Type B pancreatic cell (in vitro differentiated cells): ENCODE data around the gene IFNAR1. TPM values are rescaled to one million over a fixed set of nuclear protein-coding genes. Genes with fewer than 3 reads are reported as not detected.
"Not testable (repeated sequence)": the region's sequence is repeated elsewhere in the genome, so short reads cannot be mapped to it uniquely, and the experiment has no call there.

Experiments
- DNase-seq: peaks from one replicate; pipeline ENCODE4 v3.0.0; 2021; ENCODE audit warnings: mixed read lengths; ENCODE audit not compliant: unreplicated experiment; ENCODE audit errors: extremely low spot score
- H3K27ac Mint-ChIP-seq: 2 replicates; pipeline ENCODE4 v1.8.0; 2021; ENCODE audit warnings: mild to moderate bottlenecking, mixed read lengths
- H3K27me3 Mint-ChIP-seq: 2 replicates; pipeline ENCODE4 v1.8.0; 2021; ENCODE audit warnings: mixed read lengths
- H3K36me3 Mint-ChIP-seq: 2 replicates; pipeline ENCODE4 v1.8.0; 2021; ENCODE audit warnings: mixed read lengths
- H3K4me1 Mint-ChIP-seq: one replicate; pipeline ENCODE4 v1.8.0; 2021; ENCODE audit warnings: mixed read lengths; ENCODE audit not compliant: unreplicated experiment
- H3K4me3 Mint-ChIP-seq: 2 replicates; pipeline ENCODE4 v1.8.0; 2021; ENCODE audit warnings: mild to moderate bottlenecking, mixed read lengths
- H3K9me3 Mint-ChIP-seq: 2 replicates; pipeline ENCODE4 v1.8.0; 2021; ENCODE audit warnings: mixed read lengths
- total RNA-seq: library from RNA; stranded (reverse); gene quantifications from 2 replicates; pipeline ENCODE4 v1.2.1, GENCODE V29; 2021; ENCODE audit warnings: low replicate concordance
- TF ChIP-seq, protein P1 (sequence below): fragments of 200-600 bp; sonication (generic); conservative IDR thresholded peaks from 2 replicates; pipeline ENCODE4 v1.5.0; 2021; ENCODE audit warnings: antibody characterized with exemption, mild to moderate bottlenecking

The IFNAR1 gene
- total RNA-seq, 1 donor from 2014 or later = 26.4 TPM

GRCh38 chr21:33377221-33377920, 52.6 kb downstream of the IFNAR1 start:
- TF ChIP-seq, protein P1, sequence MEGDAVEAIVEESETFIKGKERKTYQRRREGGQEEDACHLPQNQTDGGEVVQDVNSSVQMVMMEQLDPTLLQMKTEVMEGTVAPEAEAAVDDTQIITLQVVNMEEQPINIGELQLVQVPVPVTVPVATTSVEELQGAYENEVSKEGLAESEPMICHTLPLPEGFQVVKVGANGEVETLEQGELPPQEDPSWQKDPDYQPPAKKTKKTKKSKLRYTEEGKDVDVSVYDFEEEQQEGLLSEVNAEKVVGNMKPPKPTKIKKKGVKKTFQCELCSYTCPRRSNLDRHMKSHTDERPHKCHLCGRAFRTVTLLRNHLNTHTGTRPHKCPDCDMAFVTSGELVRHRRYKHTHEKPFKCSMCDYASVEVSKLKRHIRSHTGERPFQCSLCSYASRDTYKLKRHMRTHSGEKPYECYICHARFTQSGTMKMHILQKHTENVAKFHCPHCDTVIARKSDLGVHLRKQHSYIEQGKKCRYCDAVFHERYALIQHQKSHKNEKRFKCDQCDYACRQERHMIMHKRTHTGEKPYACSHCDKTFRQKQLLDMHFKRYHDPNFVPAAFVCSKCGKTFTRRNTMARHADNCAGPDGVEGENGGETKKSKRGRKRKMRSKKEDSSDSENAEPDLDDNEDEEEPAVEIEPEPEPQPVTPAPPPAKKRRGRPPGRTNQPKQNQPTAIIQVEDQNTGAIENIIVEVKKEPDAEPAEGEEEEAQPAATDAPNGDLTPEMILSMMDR = no peak
- H3K9me3 Mint-ChIP-seq = no peaks in the 10 kb centered on the region
- no peak overlapping the region for H3K4me3 Mint-ChIP-seq
- H3K4me1 Mint-ChIP-seq = no peaks in the 10 kb centered on the region
- H3K27me3 Mint-ChIP-seq = peaks cover 5% of the 10 kb centered on the region
- no peak for DNase-seq
- H3K36me3 Mint-ChIP-seq = no peaks in the 10 kb centered on the region
- no peak overlapping the region for H3K27ac Mint-ChIP-seq

- no peak for DNase-seq
- H3K9me3 Mint-ChIP-seq = no peaks in the 10 kb centered on the region
- H3K27ac Mint-ChIP-seq = no peak overlapping the region
- no peaks in the 10 kb centered on the region for H3K36me3 Mint-ChIP-seq
- H3K4me1 Mint-ChIP-seq = peaks cover 2% of the 10 kb centered on the region
- peaks cover 5% of the 10 kb centered on the region for H3K27me3 Mint-ChIP-seq
- TF ChIP-seq, protein P1 = no peak
- no peak overlapping the region for H3K4me3 Mint-ChIP-seq
Observed at GRCh38 chr21:33378081-33378480, 53.3 kb downstream of the IFNAR1 start.

- not testable (repeated sequence) for H3K4me1 Mint-ChIP-seq, H3K4me3 Mint-ChIP-seq, H3K36me3 Mint-ChIP-seq, DNase-seq, H3K9me3 Mint-ChIP-seq, H3K27me3 Mint-ChIP-seq
- H3K27ac Mint-ChIP-seq = peak overlapping the region; percentile 69
Observed at GRCh38 chr21:33379934-33380333, 55.2 kb downstream of the IFNAR1 start.

- peak overlapping the region; percentile 69 for H3K27ac Mint-ChIP-seq
Observed at GRCh38 chr21:33380483-33380998, 55.8 kb downstream of the IFNAR1 start.

GRCh38 chr21:33381381-33381780, 56.6 kb downstream of the IFNAR1 start:
- DNase-seq, H3K4me1 Mint-ChIP-seq, H3K36me3 Mint-ChIP-seq, H3K9me3 Mint-ChIP-seq, H3K4me3 Mint-ChIP-seq, H3K27me3 Mint-ChIP-seq: not testable (repeated sequence)
- H3K27ac Mint-ChIP-seq = peak overlapping the region; percentile 53

More at GRCh38 chr21:33380483-33380998, 55.8 kb downstream of the IFNAR1 start:
- Mint-ChIP-seq H3K4me3 (no peak overlapping the region), H3K36me3 (no peaks in the 10 kb centered on the region), H3K9me3 (no peaks in the 10 kb centered on the region), H3K27me3 (peaks cover 5% of the 10 kb centered on the region), H3K4me1 (peaks cover 5% of the 10 kb centered on the region)
- no peak for DNase-seq
- TF ChIP-seq, protein P1 = no peak

DNA sequence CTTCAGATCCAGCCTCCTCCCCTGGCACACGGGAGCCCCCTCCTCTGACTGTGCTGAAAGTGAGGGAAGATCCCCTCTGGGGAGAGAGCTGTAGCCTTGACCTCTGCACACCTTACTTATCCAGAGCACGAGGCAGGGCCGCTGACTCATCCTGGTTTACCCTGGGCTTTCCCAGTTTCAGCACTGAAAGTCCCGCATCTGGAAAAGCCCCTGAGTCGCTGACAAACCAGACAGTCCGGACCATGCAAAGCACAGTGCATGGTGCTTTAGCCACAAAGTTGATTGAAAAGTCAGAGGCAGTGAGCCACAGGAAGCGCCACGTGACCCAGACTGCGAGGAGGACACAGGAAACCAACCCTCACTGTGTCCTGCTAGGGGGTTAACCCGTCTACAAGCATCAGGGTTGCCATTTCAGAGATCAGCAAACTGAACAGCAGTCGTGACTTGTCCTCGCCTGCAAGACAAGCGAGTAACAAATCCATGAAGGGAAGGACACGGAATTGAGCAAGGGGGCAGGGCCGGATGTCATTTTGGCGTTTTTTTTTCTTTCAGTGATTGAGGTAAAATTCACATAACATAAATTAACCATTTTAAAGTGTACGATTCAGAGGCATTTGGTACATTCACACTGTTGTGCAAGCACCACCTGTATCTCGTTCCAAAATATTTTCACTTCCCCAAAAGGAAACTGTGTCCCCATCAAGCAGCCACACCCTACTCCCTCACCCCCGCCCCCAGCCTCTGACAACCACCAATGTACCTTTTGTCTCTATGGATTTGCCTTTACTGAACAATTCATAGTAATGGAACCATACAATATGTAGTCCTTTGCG, 58.5 kb downstream of the IFNAR1 start:
- DNase-seq = no peak
- no peaks in the 10 kb centered on the region for H3K9me3 Mint-ChIP-seq
- TF ChIP-seq, protein P1 = no peak
- peak overlapping the region; percentile 75 for H3K27ac Mint-ChIP-seq
- H3K4me1 Mint-ChIP-seq = peaks cover 5% of the 10 kb centered on the region
- no peaks in the 10 kb centered on the region for H3K27me3 Mint-ChIP-seq
- H3K36me3 Mint-ChIP-seq = no peaks in the 10 kb centered on the region
- H3K4me3 Mint-ChIP-seq = peak overlapping the region; percentile 34
